LNCaP clone FGC (cell line): ENCODE results near the gene COBLL1.

Source experiments
- DNase-seq: peaks from one replicate; pipeline ENCODE4 v3.0.0-alpha.2; 2011; ENCODE audit warnings: low read depth
- H3K4me3 ChIP-seq: 2 replicates; pipeline ENCODE4 v1.5.1; 2011; ENCODE audit warnings: mild to moderate bottlenecking, low read depth, low read length, control low read depth
- TF ChIP-seq, protein P1 (sequence below): IDR thresholded peaks from 2 replicates; pipeline ENCODE4 v1.5.1; 2012; ENCODE audit warnings: mild to moderate bottlenecking; ENCODE audit not compliant: control insufficient read depth, insufficient read depth; ENCODE audit errors: extremely low read depth

COBLL1 gene

DNA sequence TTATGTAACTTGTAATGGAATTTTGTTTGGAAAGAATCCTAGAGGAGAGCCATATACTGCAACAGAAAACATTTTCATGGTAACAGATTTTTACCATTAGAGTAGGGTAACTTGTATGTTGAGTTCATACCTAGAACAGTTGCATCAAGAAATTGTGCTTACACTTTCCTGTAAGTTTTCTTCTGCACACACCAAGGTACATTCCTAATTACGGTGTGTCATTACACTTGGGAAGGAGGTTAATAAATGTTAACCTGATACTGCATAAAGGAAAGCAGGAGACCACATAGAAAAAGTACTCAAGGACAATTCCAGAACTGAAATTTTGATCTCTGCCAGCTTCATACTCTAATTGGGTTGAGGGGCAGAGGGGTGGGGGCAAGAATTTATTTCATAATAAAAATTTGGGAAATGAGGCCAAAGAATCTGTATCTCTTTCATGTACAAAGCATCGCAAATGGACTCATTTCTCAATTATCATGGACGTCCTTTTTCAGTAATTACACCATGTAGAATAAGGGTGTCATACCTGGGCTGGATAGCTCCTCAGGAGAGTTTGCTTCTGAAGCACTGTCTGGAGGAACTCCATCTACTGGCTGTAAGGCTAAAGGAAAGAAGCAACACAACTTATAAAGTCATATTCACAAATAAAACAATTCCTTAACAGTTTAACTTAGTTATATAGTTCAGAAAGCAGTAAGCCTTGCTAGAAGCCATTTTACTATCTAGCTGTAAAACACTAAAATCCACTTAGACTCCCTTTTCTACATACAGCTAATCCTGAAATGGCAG is 137.5 kb downstream of the COBLL1 start:
- no peak for DNase-seq
- no peak overlapping the region for H3K4me3 ChIP-seq
- TF ChIP-seq, protein P1, sequence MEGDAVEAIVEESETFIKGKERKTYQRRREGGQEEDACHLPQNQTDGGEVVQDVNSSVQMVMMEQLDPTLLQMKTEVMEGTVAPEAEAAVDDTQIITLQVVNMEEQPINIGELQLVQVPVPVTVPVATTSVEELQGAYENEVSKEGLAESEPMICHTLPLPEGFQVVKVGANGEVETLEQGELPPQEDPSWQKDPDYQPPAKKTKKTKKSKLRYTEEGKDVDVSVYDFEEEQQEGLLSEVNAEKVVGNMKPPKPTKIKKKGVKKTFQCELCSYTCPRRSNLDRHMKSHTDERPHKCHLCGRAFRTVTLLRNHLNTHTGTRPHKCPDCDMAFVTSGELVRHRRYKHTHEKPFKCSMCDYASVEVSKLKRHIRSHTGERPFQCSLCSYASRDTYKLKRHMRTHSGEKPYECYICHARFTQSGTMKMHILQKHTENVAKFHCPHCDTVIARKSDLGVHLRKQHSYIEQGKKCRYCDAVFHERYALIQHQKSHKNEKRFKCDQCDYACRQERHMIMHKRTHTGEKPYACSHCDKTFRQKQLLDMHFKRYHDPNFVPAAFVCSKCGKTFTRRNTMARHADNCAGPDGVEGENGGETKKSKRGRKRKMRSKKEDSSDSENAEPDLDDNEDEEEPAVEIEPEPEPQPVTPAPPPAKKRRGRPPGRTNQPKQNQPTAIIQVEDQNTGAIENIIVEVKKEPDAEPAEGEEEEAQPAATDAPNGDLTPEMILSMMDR: peak; percentile 7; the same call in 1 of the 2 replicates

DNA sequence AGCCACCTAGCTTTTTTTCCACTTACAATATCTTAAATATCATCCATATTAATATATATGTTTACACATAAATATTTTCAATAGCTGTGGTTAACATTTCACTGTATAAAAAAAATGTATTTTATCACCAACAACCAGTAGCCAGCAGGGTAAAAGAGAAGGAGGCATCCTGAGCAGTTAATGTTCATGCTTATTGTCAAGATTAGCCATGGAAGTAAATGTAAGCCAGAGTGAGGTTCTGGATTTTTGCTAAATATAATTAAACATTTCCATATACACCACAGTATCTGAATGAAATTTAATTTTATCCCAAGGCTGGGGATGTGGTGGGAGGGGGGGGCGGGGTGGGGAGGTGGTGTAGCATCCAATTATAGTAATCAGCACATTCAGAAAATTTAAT is 140.1 kb downstream of the COBLL1 start:
- H3K4me3 ChIP-seq: no peak overlapping the region
- DNase-seq: no peak
- TF ChIP-seq, protein P1: no peak

DNA sequence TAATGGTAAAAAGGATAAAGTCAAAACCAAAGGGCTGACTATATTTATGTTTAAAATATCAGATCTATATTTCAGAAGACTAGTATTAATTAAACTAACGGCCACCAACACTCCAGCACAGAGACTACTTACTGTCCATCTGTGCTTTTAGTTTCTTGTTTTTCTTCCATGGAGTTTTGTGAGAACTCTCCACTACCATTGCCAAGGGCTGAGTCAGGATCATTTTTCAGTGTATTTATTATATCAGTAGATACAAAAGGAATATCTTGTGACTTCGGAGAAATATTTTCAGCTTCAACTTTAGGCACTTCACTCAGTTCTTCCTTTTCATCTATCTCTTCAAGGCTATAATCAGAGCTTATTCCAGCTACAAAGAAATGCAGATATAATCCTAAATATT is 141.2 kb downstream of the COBLL1 start:
- no peak for DNase-seq
- TF ChIP-seq, protein P1: no peak

DNA sequence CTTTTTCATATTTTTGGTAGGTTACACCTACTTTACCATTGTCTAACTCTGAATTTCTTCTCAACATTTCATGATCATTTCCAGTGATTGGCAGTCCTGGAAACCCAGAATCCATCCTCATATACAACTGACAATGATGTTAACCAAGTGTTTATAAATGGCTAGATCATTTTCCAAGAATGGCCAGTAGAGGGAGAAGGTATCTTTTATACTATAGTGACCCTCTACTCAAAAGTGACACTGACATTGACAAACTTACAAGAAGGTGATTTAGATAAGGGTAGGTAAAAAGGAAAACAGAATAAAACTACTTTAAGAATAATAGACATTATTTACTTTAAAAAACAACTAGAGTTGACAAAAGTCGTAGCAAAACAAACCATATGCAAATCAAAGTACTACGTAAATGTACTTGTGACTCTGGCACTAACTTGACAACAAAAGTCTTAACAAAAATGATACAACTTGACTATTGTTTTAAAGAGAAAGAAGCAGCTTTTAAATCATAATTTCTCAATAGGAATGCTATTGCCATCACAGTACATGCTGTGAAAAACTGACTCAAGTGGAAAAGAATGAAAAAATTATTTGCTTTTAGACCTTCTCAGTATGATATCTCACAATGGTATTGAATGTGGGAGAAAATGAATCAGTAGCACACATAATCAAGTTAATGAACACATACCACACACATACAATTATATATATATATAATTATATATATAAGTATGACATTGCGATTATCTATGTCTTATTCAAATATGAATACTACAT is 143.7 kb downstream of the COBLL1 start:
- no peak overlapping the region for H3K4me3 ChIP-seq
- DNase-seq: no peak
- TF ChIP-seq, protein P1: peak; percentile 41

More for the DNA sequence above, 141.2 kb downstream of the COBLL1 start:
- H3K4me3 ChIP-seq: no peak overlapping the region

DNA sequence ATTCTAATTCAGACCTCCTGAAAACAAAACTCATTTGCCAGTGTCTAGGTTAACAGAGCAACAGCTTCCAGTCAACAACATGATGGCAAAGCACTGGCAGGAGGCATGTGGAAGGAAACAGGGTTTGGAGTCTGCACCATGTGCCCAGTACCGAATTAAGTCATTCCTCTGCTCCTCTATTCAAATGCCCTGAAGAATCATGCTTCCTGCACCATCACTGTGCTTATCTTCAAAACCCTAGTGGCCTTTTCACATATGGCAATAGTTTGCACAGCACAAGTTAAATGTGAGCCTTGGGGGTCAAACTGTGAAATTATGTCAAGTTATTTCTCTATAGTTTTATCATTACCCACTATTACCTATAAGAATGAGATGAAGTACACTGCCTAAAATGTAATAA is 145.0 kb downstream of the COBLL1 start:
- H3K4me3 ChIP-seq: no peak overlapping the region
- TF ChIP-seq, protein P1: no peak
- no peak for DNase-seq

DNA sequence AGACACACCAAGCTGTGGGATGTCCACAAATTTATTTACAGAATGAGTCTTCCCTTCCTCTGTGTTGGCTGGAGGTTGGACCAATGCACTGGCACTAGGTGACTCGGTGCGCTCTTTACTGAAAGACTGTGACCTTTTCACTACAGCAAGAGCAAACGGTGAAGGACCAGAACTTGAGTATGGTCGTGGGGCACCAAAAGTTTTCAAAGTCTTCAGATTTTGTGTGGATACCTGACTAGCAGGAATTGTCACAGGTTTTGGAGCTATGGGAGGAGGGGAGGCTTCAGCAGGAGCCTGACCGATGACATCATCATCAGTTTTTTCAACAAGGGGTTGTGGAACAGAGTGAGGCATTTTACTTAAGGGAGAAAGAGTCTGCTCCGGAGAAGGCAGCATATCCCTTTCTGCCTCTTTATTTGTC is 147.3 kb downstream of the COBLL1 start:
- DNase-seq: no peak
- TF ChIP-seq, protein P1: no peak
- no peak overlapping the region for H3K4me3 ChIP-seq
